Testis (tissue), 3 donors: ENCODE results near the gene ULBP2. TPM values are rescaled to one million over a fixed set of nuclear protein-coding genes. Genes with fewer than 3 reads are reported as not detected.
"Not testable (repeated sequence)": the region's sequence is repeated elsewhere in the genome, so short reads cannot be mapped to it uniquely, and the experiment has no call there.

ENCODE experiments used
- DNase-seq: peaks from one replicate; pipeline ENCODE4 v3.0.0-alpha.2; 2019
- H3K27ac ChIP-seq, 2 donors: fragments of 200-600 bp; sonication (generic); one replicate each; pipeline ENCODE4 v1.5.1; 2019
- H3K27me3 ChIP-seq: fragments of 200-600 bp; sonication (generic); one replicate; pipeline ENCODE4 v1.5.1; 2019
- H3K36me3 ChIP-seq: fragments of 200-600 bp; sonication (generic); one replicate; pipeline ENCODE4 v1.5.1; 2017; ENCODE audit warnings: low read depth; ENCODE audit errors: missing control alignments
- H3K4me1 ChIP-seq: fragments of 200-600 bp; sonication (generic); one replicate; pipeline ENCODE4 v1.5.1; 2019
- H3K4me3 ChIP-seq, 2 donors: fragments of 200-600 bp; sonication (generic); one replicate each; pipeline ENCODE4 v1.5.1; 2017 to 2019
- H3K9me3 ChIP-seq: fragments of 200-600 bp; sonication (generic); one replicate; pipeline ENCODE4 v1.5.1; 2017
- POLR2A ChIP-seq: fragments of 450-650 bp; IDR thresholded peaks from one replicate; pipeline ENCODE4 v1.6.1; 2017; ENCODE audit warnings: antibody characterized with exemption, mild to moderate bottlenecking, moderate library complexity
- WGBS, 2 donors: methylation state at CpG; one replicate each; pipeline ENCODE4 v1.1.5; 2018; 5-methylcytosine and 5-hydroxymethylcytosine counted together
- intact Hi-C: fragments of 100-400 bp; cut with DNase I; formaldehyde crosslinking; loops from one replicate; pipeline ENCODE4 v1.15.1; 2023; ENCODE audit warnings: low total_unique reads
- polyA plus RNA-seq: library from polyadenylated mRNA; stranded (reverse); fragments of 350-450 nt; fragmentation: Illumina TruSeq; extraction: RNeasy Lipid Tissue Mini Kit (QIAGEN cat#74804); gene quantifications from one replicate; pipeline ENCODE4 v1.2.3, GENCODE V29; 2014; ENCODE audit warnings: low read depth, low replicate concordance; ENCODE audit not compliant: insufficient read depth
- total RNA-seq, 2 donors: library from RNA; depleted of rRNA; stranded (reverse); fragments of >200 nt; gene quantifications; one replicate each; pipeline ENCODE4 v1.2.3, GENCODE V29; 2016
- TF ChIP-seq, protein P1 (sequence below), 3 experiments: fragments of 450-650 bp in 2 of 3; fragments of 200-600 bp in 1 of 3; sonication (generic) in 1 of 3; IDR thresholded peaks; one replicate each; pipeline ENCODE4 v1.5.1; 2016 to 2019; ENCODE audit warnings: antibody characterized with exemption in 3 of 3, mild to moderate bottlenecking in 2 of 3, moderate library complexity in 1 of 3

Gene ULBP2
- total and polyA plus RNA-seq, 3 donors from 2014 or later = 1.5 to 2.0 (median 1.9) TPM

GRCh38 chr6:149904661-149905370, 37.0 kb upstream of the ULBP2 start:
- no peak for DNase-seq
- intact Hi-C loops = no loop called here
- TF ChIP-seq POLR2A = no peak
- TF ChIP-seq, protein P1, sequence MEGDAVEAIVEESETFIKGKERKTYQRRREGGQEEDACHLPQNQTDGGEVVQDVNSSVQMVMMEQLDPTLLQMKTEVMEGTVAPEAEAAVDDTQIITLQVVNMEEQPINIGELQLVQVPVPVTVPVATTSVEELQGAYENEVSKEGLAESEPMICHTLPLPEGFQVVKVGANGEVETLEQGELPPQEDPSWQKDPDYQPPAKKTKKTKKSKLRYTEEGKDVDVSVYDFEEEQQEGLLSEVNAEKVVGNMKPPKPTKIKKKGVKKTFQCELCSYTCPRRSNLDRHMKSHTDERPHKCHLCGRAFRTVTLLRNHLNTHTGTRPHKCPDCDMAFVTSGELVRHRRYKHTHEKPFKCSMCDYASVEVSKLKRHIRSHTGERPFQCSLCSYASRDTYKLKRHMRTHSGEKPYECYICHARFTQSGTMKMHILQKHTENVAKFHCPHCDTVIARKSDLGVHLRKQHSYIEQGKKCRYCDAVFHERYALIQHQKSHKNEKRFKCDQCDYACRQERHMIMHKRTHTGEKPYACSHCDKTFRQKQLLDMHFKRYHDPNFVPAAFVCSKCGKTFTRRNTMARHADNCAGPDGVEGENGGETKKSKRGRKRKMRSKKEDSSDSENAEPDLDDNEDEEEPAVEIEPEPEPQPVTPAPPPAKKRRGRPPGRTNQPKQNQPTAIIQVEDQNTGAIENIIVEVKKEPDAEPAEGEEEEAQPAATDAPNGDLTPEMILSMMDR (IDR thresholded peaks at IDR 0.05) = no peak

DNA sequence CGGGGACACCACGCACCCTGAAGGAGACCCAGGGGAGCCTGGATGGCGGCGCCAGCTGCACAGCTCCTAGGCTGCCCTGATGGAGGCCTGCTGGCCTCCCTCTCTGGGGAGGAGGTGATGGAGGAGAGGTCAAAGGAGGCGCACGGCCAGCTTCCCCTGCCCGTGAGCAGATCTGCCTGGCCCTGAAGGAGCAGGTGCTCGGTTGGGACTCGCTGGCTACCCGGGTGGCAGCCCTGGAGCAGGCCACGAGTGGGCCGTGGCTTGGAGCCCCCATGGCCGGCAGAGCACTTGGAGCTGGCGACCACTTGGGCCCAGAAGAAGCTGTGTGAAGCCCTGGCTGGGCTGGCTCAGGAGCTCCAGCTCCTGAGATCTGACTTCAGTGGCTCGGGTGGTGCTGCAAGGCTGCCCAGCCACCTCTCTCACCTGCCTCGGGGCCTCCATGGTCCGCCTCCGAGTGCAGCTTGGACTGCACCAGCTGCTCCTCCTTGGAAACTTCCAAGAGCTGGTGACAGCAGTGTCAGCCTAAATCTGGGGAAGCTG, 36.4 kb upstream of the ULBP2 start:
- TF ChIP-seq POLR2A = no peak
- TF ChIP-seq, protein P1 (IDR thresholded peaks at IDR 0.05) = no peak
- DNase-seq = no peak
- H3K4me3 ChIP-seq = no peak overlapping the region
- H3K36me3 ChIP-seq = no peaks in the 10 kb centered on the region
- WGBS, 2 donors = 90 to 93% methylated on average over 4 to 18 of the region's 18 CpGs
- H3K27me3 ChIP-seq = no peaks in the 10 kb centered on the region
- intact Hi-C loops = no loop called here
- no peak overlapping the region for H3K27ac ChIP-seq
- no peaks in the 10 kb centered on the region for H3K4me1 ChIP-seq
- H3K9me3 ChIP-seq = no peaks in the 10 kb centered on the region

More at GRCh38 chr6:149904661-149905370, 37.0 kb upstream of the ULBP2 start:
- H3K27ac ChIP-seq = no peak overlapping the region
- H3K4me1 ChIP-seq = no peaks in the 10 kb centered on the region
- no peaks in the 10 kb centered on the region for H3K36me3 ChIP-seq
- no peak overlapping the region for H3K4me3 ChIP-seq
- H3K9me3 ChIP-seq = no peaks in the 10 kb centered on the region
- H3K27me3 ChIP-seq = no peaks in the 10 kb centered on the region
- WGBS, 2 donors = 85 to 87% methylated on average over 6 to 13 of the region's 13 CpGs

DNA sequence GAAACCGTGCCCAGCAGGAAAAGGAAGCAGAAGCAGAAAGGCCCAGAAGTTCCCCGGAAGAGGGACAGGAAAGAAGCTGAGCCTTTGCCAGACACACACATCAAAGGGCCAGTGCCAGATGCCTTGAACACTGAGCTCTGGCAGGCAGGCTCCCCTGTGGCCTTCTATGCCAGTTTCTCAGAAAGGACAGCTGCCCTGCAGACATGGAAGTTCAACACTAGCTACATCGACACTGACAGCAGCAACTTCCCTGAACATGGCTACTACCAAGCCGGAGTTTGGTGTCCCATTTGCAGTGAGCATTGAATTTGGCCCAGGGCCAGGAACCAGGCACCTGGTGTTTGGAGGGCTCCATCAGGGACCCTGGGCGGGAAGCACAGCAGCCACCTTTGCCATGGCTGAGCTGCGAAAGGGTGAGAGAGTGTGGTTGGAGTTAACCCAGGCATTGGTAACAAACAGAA, 35.9 kb upstream of the ULBP2 start:
- intact Hi-C loops = no loop called here

DNA sequence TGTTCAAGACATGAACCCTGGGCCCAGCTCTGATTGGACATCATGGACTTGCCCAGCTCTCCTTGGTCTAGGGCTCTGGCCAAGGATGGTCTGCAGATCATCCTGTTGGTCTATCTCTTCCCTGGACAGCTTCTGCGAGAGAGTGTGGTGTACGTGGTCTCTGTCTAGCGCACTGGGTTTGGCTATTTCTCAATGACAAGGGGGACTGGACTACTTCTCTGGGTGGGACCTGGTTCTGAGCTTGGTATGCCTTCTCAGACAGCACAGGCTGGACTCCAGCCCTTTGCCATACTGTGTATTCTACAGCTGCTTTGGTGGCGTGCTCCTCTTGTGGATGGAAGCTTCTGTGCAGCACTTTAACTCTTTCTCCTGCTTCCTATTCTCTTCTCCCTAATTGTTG, 35.4 kb upstream of the ULBP2 start:
- WGBS, 2 donors = 90 to 93% methylated on average over 4 of the region's 4 CpGs
- TF ChIP-seq, protein P1 (IDR thresholded peaks at IDR 0.05) = no peak
- TF ChIP-seq POLR2A = no peak
- H3K9me3 ChIP-seq = no peaks in the 10 kb centered on the region
- no peaks in the 10 kb centered on the region for H3K4me1 ChIP-seq
- H3K27me3 ChIP-seq = no peaks in the 10 kb centered on the region
- H3K27ac ChIP-seq = no peak overlapping the region
- H3K4me3 ChIP-seq = no peak overlapping the region
- DNase-seq = no peak
- H3K36me3 ChIP-seq = no peaks in the 10 kb centered on the region
- intact Hi-C loops = no loop called here

More for the DNA sequence above, 35.9 kb upstream of the ULBP2 start:
- no peaks in the 10 kb centered on the region for H3K9me3 ChIP-seq
- H3K27ac ChIP-seq = no peak overlapping the region
- no peaks in the 10 kb centered on the region for H3K27me3 ChIP-seq
- no peaks in the 10 kb centered on the region for H3K36me3 ChIP-seq
- no peaks in the 10 kb centered on the region for H3K4me1 ChIP-seq
- 93 to 97% methylated on average over 4 to 6 of the region's 6 CpGs for WGBS, 2 donors
- DNase-seq = no peak
- H3K4me3 ChIP-seq = no peak overlapping the region
- TF ChIP-seq POLR2A = no peak
- TF ChIP-seq, protein P1 (IDR thresholded peaks at IDR 0.05) = no peak

GRCh38 chr6:149907317-149907716, 34.5 kb upstream of the ULBP2 start:
- H3K36me3 ChIP-seq = no peaks in the 10 kb centered on the region
- DNase-seq = no peak
- H3K27me3 ChIP-seq = no peaks in the 10 kb centered on the region
- H3K27ac ChIP-seq = no peak overlapping the region
- no peaks in the 10 kb centered on the region for H3K9me3 ChIP-seq
- H3K4me3 ChIP-seq = no peak overlapping the region
- intact Hi-C loops = no loop called here
- no peak for TF ChIP-seq POLR2A
- TF ChIP-seq, protein P1 (IDR thresholded peaks at IDR 0.05) = no peak
- 83 to 93% methylated on average over 2 of the region's 2 CpGs for WGBS, 2 donors
- no peaks in the 10 kb centered on the region for H3K4me1 ChIP-seq

- DNase-seq, H3K36me3 ChIP-seq, H3K4me1 ChIP-seq, H3K27me3 ChIP-seq, H3K4me3 ChIP-seq, intact Hi-C loops, H3K9me3 ChIP-seq, H3K27ac ChIP-seq: not testable (repeated sequence)
- 54 to 74% methylated on average over 3 to 4 of the region's 4 CpGs for WGBS, 2 donors
Measured at GRCh38 chr6:149908480-149908879, 33.3 kb upstream of the ULBP2 start.
